Adrenal gland (tissue), 5 donors: ENCODE data around the gene RASSF10.

Source experiments
- POLR2A ChIP-seq, 2 donors: fragments of 450-650 bp; IDR thresholded peaks; one replicate each; pipeline ENCODE4 v1.6.1; 2017; ENCODE audit warnings: antibody characterized with exemption in 2 of 2, mild to moderate bottlenecking in 2 of 2, moderate library complexity in 1 of 2
- TF ChIP-seq, protein P1 (sequence below), 6 experiments: fragments of 450-650 bp in 4 of 6; fragments of 200-600 bp in 2 of 6; sonication (generic) in 1 of 6; IDR thresholded peaks; 1 replicate in 5 of 6; 2 replicates in 1 of 6; pipeline versions ENCODE4 v1.5.1 to v1.8.0; 2016 to 2021; ENCODE audit warnings: antibody characterized with exemption in 6 of 6, mild to moderate bottlenecking in 2 of 6, moderate library complexity in 1 of 6
- donor health status: DM: no; HTN: no; CAD: no.

DNA sequence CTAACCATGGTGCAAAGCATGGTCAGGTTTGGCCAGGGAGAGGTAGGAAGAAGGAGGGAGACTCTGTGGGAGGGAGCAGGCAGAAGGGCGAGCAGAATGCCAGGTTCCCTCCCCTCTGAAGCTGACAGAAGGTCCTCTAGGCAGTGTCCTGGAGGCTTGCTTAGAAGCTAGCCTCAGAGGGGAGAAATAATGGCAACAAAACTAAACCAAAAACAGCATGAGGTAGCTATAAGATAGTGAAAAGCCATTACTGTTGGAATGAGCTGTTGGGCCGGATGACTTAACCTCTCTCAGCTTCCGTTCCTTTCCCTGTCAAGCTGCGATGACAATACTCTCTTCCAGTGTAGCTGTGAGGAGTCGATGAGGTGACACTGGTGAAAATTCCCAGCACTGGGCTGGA, 36.6 kb downstream of the RASSF10 start:
- TF ChIP-seq, protein P1, sequence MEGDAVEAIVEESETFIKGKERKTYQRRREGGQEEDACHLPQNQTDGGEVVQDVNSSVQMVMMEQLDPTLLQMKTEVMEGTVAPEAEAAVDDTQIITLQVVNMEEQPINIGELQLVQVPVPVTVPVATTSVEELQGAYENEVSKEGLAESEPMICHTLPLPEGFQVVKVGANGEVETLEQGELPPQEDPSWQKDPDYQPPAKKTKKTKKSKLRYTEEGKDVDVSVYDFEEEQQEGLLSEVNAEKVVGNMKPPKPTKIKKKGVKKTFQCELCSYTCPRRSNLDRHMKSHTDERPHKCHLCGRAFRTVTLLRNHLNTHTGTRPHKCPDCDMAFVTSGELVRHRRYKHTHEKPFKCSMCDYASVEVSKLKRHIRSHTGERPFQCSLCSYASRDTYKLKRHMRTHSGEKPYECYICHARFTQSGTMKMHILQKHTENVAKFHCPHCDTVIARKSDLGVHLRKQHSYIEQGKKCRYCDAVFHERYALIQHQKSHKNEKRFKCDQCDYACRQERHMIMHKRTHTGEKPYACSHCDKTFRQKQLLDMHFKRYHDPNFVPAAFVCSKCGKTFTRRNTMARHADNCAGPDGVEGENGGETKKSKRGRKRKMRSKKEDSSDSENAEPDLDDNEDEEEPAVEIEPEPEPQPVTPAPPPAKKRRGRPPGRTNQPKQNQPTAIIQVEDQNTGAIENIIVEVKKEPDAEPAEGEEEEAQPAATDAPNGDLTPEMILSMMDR (IDR thresholded peaks at IDR 0.05): no peak
- TF ChIP-seq POLR2A (IDR thresholded peaks at IDR 0.05): no peak
